Stimulated activated CD8-positive, alpha-beta memory T cell treated with anti-CD3 and anti-CD28 coated beads, Interleukin-12 subunit alpha, Interleukin-12 subunit beta, amount 100 ng/mL, for 1 hour (primary cell): ENCODE data around the gene LAMA4.

Experiments used
- DNase-seq: peaks from one replicate; pipeline ENCODE4 v3.0.0-alpha.2; 2020; ENCODE audit warnings: low read depth

The LAMA4 gene

DNA sequence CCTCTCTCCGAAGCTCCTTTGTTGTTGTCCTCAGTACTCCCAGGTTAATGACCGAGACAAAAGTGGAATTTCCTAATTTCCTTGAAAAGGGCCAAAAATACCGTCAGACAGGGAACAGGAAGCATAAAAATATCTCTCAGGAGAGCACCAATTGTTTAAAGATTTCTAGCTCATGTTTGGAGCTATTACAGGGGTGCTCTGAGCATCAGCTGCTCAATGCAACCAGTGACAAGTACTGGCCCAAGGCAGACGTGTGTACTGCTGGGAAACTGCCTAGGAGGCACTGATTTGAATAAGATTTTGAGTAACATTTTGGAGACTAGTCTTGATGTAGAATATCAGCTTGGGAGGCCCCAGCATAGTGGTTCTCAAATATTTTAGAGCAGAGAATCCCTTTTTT lies 17.3 kb downstream of the LAMA4 start:
- no peak for DNase-seq

DNA sequence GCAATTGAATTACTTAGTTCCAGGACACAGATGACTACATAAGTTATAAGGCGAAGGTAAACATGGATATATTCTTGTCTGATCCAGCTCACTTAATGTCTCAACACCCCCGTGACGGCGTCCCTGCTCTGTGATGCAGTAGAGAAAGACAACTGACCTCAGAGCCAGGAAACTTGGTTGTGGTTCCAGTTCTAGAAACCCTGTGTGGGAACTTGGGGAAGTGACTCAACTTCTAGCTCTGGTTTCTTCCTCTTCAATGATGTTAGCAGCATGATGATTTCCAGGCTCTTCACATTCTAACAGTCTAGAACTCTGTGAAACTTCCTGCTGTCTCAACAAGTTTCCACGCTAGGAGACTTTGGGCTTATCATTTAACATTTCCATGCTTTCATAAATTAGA lies 18.4 kb downstream of the LAMA4 start:
- no peak for DNase-seq

DNA sequence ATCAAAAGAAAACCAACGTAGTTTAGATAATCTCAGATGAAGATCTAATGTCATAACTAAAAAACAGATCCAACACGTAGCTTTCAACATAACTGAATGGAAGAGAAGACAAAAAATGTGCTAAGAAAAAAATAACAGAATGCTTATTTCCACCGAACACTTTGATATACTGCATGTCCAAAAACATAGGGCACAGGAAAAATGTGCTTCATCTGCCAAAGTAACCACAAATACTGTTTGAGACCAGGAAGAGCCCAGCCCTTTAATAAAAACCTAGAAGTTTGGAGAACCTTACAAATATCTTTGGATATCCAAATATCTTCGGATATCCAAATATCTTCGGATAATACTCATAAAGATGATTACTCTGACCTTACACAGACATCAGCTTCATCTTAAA lies 19.8 kb downstream of the LAMA4 start:
- no peak for DNase-seq

DNA sequence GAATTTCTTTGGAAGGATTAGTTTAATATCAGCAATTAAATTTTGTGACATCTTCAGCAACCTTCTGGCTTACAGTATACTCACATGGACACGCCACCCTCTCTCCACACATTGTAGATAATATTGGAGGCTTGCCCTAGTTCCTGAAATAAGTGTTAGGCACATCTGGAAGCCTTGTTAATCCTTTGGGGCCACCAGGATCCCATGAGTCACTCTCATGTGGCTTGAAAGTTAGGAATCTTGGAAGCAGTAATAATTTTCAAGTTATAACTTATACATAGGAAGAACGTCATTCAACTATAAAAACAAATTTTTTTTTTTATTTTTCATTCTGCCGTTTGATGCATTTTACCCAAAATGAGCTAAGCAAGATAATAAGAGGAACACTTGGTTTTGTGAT lies 20.5 kb downstream of the LAMA4 start:
- DNase-seq = no peak

DNA sequence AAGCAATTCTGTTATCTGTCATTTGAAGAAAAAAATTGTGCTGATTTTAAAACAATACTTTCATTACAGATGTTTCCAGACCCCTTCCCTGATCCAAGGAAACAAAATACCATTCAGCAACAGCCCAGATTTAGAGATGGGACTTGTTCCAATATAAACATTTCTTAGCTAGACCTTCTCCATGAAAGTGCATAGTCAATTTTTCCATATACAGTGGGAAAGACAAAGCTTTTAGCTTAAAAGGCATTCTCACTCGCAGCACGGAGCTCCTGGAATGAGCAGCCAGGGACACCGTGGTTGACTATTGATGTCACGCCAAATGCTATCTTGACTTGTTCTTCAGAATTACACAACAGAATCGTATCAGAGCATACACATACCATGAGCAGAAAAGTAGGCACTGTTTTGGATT lies 21.5 kb downstream of the LAMA4 start:
- no peak for DNase-seq

DNA sequence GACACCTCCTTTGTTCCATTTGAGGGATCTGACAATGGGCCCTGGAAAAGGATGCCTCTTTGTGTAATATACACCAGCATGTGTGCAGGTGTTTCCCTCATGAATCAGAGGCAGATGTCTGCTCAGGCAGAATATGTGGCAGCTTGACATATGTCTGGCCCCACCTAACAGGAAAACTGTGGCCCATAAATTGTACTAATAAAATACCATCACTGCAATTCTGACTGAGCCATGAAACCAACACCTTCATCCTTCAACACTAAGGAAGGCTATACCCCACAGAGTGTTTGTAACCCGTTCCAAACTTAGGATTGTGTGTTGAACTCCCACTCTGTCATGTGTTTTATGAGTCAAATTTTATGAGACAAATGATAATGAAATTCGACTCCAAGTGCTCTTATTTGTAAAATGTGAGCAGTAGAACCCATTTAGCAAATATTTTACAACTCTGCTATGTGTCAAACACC lies 22.7 kb downstream of the LAMA4 start:
- DNase-seq = no peak

DNA sequence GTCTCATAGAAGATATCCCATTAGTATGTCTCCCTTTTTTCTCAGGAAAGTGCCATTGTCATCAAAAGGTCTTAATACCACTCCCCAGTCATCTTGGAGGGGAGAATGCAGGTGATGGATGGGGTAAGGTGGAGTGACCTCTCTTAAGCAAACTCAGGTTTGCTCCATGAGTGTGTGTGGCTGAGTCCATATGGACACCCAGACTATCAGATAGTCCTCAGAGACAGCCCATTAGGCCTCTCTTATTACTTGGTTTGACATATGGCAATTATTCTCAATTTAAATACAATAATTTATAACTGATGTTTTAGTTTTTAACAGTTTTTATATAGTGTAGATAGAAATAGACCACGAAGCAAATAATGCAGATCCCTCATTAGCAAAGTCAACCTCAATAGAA lies 23.2 kb downstream of the LAMA4 start:
- no peak for DNase-seq

DNA sequence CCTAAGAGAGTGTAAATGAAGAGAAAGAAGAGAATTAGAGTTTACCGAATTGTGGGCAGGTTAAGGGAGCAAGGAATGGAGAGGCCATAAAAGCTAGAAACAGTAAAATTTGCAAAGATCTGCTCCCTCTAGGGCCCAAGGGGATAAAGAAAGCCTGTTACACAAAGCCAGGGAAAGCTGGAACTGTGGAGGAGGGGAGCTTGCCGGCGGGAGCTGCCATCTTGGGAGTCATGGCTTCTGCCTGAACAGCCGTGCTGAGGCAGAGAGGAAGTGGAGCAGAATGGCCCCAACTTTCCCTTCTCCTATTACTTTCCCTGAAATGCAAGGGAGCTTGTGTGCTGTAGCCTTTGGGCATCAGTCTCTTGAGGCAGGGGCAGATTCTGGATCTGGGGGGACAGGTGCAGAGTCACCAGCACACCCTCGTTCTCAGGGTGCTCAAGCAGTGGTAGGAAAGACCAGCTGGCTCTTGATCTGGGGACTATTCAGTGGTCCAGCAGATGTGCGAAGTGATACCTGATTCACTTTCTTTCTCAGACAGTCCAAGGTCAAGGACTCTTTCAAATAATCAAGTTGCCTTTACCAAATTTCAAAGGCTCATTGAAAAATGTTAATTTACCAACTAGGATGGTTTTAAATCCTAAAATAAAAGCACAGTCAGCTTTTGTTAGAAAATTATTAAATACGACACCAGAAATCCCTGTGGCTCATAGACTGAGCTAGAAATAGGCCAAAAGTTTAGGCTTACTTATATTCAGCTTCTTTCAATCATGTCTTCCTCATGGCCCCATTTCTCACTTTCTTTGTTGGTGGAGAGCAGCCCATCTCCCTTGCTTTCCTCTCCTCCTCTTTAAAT lies 25.7 kb downstream of the LAMA4 start:
- no peak for DNase-seq

DNA sequence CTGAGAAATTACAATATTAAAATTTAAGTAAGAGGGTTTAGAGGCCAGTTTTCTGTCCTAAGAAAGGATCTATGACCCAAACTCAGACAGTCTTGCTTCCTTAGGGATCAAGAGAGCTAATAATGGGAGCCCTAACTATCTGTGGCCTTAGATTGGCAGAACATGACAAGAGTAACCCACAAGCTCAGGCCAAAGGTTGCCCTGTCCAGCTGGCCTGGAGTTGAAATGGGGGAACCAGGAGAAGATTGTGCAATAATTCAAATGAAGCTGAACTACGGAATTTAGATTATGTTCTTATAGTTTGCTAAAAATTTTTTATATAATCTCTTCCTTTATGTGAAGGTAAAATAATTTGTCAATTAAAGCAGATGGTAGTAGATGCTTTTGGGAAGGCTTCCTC lies 26.4 kb downstream of the LAMA4 start:
- DNase-seq = no peak

DNA sequence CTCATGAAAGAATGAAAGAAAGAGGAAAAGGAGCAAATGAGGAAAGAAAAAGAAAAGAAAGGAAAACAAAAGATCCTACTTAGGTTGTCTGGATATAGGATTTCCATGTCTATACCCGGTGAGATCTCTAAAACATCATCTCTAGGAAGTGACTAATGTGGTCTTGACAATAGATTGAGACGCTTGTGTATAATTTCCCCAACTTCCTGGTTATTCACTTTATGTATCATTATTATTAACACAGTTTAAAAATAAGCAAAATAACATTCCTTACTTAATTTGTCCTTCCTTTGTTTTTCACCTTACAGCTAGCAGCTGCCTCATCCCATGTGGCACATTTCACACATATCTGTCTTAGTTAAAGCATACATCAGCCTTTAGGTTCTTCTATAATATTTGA lies 27.0 kb downstream of the LAMA4 start:
- DNase-seq = no peak

DNA sequence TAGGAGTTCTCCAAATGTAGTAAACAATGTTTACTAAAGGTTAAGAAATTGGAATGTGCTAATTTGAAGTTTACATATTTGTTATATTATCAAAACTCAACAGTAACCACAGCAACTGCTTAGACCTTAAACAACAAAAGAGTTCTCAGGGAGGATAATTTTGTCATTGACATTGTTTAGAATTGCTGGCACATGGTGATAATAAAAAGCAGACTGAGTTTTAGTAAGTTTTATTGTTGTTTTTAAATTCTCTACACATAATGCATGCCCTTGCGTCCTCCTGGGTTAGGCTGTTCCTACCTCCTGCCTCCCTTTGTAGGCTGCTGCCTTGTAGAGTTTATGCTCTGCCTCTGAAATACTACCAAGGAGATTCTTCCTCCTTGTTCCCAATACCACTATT lies 28.7 kb downstream of the LAMA4 start:
- DNase-seq = no peak

DNA sequence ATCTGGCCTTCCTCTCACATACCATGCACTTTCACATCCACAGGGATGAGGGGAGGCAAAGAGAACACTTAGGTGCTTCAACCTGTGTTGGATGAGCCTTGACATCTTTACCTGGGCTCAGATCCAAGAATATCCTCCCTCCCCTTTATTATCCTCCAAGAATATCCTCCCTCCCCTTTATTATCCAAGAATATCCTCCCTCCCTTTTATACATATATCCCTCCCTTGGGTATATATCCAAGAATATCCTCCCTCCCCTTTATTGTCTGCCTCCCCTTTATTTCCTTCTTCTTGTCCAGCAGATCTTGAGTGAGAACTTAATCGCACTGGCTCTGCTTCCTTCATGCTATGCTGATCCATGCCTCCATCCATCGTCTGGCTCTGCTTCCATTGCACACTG lies 30.3 kb downstream of the LAMA4 start:
- no peak for DNase-seq

DNA sequence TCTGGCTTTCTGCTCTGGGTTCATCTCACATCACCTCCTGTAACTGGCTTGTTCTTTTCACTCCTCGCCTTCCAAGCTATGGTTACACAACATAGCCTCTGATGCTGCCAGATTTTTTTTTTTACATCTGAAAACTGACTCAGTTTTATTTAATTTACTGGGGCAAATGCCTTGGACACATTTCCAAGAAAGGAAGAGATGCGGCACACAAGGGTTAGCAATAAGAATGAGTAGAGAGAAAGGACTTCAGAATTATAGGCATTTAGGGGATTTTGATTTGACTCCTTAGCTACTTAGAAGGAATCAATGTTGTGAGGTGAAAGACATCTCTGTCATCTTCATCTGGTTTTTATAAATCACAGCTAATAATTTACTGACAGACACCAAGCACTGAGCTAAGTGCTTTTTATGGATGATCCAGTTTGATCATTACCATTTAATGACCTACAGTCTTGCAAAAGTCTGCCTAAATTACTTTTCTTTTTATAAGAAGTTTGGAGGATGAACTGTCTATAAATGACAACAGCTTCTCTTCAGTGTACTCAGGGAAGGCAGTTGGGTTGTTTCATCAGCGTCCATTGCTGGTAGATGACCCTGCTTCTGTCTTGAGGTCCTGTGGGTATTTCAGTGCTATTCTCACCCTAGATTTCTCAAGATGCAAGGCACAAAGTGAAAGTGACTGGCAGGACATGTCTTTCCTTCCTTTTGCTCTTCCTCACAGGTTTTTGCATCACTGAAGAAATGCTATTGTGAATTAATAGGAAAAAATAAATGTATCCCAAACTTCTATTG lies 31.1 kb downstream of the LAMA4 start:
- DNase-seq = no peak

DNA sequence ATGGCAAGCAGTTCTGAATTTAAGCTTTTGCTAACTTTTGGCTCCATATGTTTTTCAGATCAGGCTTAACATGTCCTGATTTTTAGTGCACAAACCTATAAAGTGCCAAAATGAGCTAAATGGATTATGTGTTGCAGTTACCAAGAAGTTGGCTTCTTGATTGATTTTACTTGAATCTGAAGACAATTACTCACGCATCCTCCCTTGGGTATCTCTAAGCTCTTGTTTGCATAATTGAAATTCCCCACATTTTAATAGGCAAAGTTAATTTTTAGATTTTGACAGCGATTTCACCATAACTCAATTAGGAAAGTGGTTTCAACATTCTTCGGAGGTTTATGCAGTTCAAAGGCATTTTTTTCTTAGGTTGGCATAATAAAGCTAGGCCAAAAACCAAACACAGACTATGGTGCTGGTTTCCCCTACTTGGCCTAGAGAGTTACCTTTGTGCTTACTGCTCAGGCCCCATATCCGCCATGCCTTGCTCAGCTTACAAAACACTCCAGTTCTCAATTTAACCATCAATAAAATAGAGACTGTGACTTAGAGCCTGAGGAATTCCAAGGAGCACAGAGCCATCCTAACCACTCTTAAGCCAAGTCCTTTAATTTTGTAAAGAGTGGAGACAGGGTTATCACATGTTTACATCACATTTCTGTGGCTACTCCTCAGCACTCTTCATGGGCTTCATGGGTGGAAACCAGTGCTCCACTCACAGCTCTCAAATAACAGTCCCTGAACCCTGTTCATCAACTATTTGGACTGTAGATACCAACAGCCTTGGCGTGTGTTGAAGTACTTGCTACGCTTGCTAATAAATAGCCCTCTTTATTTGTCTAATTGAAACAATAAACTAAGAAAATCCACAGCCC lies 32.1 kb downstream of the LAMA4 start:
- DNase-seq = no peak

DNA sequence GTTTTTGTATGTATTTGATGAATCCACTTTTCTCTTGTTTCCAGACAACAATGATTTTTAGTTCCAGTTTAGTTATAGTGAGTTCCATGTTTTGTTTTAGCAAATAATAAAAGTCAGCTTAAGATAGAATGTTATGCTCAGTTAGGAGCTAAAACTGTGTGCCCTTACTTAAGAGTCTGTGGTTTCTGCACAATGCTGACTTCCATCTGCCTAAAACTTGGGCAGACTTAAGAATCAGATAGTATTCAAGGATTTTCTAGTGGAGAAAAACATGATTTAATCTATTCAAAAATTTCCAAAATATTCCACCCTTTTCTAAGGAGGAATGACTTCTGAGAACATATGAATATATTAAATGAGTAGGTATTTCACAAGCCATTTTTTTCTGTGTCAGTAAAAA lies 32.8 kb downstream of the LAMA4 start:
- DNase-seq = no peak

DNA sequence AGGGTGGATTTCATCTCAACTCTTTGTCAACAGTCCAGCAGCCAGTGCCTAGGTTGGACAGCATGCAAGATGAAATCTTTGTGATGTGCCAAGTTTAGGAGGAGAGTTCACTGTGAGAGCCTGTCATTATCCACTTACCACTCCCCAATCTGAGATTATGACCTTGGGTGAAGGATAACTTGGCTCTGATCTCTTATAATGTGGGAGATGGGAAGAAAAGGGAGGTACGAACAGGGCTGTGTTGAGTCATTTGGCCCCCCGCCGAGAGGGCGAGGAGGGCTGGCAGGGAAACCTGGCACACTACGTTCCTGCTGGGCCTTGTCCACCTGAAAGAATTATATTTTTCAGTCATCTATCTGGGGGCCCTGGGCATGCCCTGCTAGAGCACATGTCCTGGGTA lies 35.8 kb downstream of the LAMA4 start:
- no peak for DNase-seq

DNA sequence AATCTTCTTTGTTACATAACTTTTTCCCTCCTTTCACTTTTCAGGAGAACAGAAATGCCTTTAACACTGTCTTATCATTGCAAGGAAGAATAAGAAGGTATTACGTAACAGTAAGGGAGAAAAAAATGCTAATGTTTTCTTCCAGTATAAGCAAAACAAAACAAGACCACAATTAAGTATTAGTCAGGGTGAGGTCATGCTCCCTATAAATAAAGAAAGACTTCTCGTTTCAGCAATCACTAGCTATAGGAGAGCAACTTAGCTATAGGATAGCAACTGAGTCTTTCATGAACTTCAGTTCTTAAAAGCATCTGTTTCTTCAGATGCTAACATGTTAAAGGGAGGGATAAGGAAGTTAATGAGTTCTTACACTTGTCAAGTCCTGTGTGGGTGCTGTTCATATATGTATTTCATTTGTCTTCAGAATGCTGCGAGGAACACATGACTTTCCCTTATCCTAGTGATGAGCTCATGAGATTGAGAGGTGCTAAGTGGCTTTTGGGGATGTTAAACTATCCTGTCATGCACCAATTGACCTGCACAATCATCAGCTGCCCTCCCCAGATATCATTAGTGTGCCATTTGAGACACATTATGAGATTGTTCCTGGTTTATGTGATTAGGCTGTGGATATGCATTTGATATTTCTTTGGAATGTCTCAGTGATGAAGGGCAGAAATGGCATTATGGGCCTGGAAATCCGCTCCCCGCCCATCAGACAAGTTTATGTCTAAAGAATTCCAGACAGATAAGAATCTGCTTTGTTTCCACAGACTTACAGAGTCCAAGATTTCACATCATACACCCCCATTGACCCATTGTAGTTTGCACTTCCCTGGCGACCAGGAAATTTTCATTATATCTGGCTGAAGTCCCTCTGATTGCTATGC lies 37.5 kb downstream of the LAMA4 start:
- no peak for DNase-seq

DNA sequence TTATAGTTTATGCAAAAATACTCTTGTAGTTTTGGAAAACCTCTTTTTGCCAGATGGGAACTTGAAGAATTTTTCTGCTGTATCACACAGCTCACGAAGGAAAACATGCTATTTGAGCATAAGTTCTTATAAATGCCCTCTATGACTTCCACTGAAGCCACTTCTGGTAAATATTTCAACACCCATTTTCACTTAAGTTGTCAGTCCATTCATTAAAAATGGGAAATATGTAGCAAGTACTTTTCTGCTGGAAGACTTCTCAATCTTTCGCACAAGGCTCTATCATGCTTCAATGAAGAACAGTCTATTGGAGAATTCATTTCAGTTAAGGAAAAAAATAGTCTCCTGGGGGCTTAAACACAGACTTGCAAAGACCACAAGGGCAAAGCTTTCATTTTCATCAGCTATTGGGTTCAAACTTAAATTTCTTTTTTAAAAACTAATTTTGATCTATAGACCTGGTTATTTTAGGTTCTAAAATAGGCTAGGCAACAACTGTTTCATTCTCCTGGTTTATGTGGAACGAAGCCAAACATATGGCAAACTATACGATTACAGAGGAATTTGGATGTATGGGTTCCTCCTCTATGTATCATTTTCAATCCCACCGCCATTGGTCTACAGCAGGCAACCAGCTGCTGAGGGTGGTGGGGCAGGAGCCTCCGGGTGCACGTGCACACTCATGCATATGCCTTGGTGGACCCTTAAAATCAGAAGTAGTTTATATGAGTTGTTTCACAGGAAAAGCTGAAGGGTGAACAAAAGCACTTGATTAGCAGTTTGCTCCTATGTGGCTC lies 38.7 kb downstream of the LAMA4 start:
- no peak for DNase-seq

DNA sequence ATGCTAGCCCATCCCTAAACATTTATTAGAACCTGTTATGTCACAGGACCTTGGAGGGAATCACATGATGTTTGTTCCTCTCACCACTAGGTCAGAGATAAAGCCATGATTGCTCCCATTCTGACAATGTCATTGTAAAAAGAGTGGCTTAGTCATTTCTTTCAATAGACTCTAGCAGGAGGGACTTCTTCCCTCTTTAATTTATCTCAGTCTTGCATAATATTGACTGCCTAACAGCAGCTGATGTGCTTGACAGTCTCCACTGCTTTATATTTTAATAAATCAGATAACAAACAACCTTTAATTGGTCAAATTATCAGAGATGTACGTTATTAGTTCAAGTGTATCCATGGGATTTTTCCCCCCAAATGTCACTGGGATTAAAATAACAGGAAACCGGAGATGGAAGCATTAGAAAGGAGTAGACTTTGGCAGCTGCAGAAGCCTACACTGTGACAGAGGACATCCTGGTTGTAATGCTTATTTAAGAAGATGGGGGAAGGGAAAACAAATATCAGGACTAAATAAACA lies 39.6 kb downstream of the LAMA4 start:
- no peak for DNase-seq

DNA sequence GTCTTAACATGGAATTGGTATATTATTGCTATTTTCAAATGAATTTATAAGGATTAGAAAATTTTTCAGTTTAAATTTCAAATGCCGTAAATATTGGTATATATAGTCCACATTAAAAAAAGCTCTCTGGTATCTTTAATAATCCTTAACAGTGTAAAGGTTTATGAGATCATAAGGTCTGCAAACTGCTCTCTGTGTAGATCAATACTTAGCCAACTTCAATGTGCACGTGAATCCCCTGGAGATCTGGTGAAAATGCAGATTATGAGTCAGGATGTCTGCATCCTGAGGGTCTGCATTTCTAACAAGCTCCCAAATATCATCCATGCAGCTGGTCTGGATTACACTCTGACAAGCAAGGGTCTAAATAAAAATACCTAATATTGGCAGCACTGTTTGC lies 43.5 kb downstream of the LAMA4 start:
- no peak for DNase-seq
